Measurements from ENCODE around the gene BRCC3.

Gene BRCC3

DNA sequence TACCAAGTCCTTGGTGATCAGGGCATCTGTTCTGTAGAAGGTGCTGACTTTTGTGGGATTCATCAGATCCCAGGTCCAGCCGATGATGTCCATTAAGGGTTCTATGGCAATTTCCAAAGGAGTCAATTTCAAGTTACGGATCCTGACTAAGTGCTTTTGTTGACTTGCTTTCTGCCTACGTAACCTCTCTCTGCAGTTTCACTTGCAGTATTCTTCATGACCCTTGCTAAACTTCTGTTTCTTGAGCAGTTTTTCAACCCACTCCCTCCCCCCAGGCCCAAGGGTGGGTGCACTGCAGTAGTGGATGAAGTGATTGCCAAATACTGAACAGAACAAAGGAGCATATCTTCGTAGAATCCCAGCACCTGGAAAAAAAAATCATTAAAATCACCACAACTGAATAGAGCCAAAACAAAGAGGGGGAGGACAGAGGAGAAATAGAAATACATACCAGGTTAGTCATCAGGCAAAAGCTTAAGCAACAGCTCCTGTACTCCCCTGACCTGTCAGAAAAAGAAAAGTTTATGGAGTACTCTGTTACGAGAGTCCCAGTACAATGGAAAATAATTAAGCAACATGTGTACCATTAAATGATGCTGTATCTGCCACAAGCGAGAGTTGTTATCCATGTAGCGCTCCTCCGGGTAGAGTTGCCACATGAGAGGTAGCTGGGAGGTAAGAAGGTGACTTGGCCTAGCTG, 6.1 kb upstream of the BRCC3 start:
- FAIRE-seq (no peak), DNase-seq (ENCODE audit: insufficient read length) (no peak)
- TF ChIP-seq TAF1 (IDR thresholded peaks at IDR 0.05; ENCODE audit: borderline replicate concordance, low read depth, low read length): no peak
- TF ChIP-seq POLR2AphosphoS5 (IDR thresholded peaks at IDR 0.05; ENCODE audit: low read depth, low read length): no peak
- no peak for TF ChIP-seq POLR2A (IDR thresholded peaks at IDR 0.05; ENCODE audit: low read depth, low read length)

DNA sequence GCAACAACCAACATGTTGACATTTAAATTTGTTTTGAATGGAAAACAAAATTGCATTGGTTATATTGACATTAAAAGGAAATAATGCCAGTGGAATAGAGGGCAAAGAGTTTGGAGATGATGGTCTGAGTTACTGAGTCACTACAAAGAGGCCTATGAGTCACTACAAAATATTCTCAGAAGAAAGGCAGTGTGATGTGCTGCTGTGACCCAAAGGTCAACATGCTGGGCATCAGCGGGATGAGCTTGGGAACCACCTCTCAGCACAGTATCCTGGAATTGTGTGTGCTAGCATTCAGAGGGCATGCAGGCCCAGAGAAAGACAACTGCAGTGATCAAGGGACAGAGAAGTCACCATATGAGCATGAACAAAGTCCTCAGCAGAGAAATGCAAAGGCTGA, 3.1 kb upstream of the BRCC3 start:
- FAIRE-seq (no peak), DNase-seq (ENCODE audit: insufficient read length) (no peak)
- TF ChIP-seq TAF1 (IDR thresholded peaks at IDR 0.05; ENCODE audit: borderline replicate concordance, low read depth, low read length) (no peak), POLR2A (IDR thresholded peaks at IDR 0.05; ENCODE audit: low read depth, low read length) (no peak), POLR2AphosphoS5 (IDR thresholded peaks at IDR 0.05; ENCODE audit: low read depth, low read length) (no peak)

DNA sequence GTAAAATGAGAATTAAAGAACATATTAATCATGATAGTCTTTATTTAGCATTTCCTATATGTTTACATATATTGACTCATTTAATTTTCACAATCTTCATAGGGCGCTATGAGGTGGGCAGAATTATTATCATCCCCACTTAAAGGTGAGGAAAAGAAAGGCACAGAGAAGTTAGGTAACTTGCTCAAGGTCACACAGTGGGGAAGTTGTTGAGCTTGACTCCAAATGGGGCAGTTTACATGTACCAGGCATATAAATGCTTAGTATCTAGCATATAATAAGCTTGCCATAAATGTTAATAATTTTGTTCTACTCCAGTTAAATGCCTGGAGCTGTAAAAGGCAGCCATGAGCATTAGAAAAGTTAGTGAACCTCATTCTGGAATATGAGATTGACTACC, 1.9 kb upstream of the BRCC3 start:
- no peak for TF ChIP-seq POLR2AphosphoS5 (IDR thresholded peaks at IDR 0.05; ENCODE audit: low read depth, low read length)
- no peak for TF ChIP-seq POLR2A (IDR thresholded peaks at IDR 0.05; ENCODE audit: low read depth, low read length)
- TF ChIP-seq TAF1 (IDR thresholded peaks at IDR 0.05; ENCODE audit: borderline replicate concordance, low read depth, low read length): no peak
- FAIRE-seq: no peak

DNA sequence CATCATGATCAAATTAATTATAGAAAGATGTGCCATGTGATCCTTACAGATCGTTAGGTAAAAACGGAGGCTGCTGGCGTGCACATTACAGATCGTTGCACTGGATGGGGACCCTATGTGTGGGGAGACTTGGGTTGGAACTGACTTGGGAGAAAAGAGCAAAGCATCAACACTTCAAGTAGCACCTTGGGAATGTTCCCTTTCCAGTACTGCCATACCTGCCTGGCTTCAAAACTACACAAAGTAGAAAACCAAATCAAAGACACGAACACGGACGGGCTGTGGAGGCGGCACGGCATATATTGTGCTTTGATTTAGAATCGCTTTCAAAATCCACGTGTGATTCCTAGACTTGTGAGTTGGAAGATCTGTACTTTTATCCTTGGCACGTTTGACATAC, 1.3 kb upstream of the BRCC3 start:
- no peak for TF ChIP-seq POLR2A (IDR thresholded peaks at IDR 0.05; ENCODE audit: low read depth, low read length)
- TF ChIP-seq POLR2AphosphoS5 (IDR thresholded peaks at IDR 0.05; ENCODE audit: low read depth, low read length): no peak
- no peak for TF ChIP-seq TAF1 (IDR thresholded peaks at IDR 0.05; ENCODE audit: borderline replicate concordance, low read depth, low read length)
- no peak for DNase-seq (ENCODE audit: insufficient read length)
- FAIRE-seq: no peak

More for the DNA sequence above, 1.9 kb upstream of the BRCC3 start:
- DNase-seq (ENCODE audit: insufficient read length): no peak

DNA sequence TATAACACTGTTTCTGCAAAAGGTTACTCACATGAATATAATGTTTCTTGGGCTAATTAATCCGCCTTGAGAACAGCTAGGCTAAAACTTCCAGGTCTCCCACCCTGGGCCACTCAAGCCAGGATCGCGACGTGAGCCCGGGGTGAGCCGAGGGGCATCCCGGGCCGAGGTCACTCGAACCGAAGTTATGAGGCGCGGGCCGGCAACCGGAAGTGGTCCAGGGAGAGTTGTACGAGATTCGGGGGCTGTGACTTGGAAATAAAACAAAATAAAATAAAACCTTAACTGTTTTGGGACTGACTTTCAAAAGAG, 689 bp upstream of the BRCC3 start:
- DNase-seq (ENCODE audit: insufficient read length): no peak
- TF ChIP-seq POLR2AphosphoS5 (IDR thresholded peaks at IDR 0.05; ENCODE audit: low read depth, low read length) (no peak), TAF1 (IDR thresholded peaks at IDR 0.05; ENCODE audit: borderline replicate concordance, low read depth, low read length) (no peak), POLR2A (IDR thresholded peaks at IDR 0.05; ENCODE audit: low read depth, low read length) (no peak)
- FAIRE-seq: no peak

DNA sequence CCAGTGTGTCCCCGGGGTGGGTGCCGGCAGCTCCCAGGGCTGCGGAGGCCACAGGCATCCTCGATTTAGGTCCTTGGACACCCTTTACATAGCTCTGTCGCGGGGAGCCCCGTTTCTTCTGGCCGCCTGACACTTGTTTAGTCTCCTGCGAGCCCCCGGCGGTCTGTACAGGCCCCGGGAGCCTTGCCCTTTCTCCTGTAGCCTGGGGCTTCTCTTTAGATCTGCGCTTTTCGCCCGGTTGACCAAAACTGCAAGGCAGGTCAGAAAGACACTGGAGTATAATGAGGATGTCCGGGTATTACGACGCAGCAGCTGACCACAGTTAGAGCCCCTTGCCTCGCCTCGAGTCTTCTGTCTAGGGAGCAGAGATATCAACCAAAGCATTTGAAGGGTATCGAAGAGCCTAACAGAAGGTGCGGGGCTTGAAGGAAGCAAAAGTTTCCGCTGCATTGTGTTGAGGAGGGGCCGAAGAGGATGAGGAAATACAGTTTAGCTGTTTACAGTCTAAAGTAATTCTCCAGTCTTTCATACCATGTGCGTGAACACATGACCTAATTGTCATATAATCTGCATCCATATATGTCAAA, 479 bp downstream of the BRCC3 start:
- DNase-seq (ENCODE audit: insufficient read length): no peak
- no peak for TF ChIP-seq POLR2AphosphoS5 (IDR thresholded peaks at IDR 0.05; ENCODE audit: low read depth, low read length)
- no peak for TF ChIP-seq TAF1 (IDR thresholded peaks at IDR 0.05; ENCODE audit: borderline replicate concordance, low read depth, low read length)
- no peak for TF ChIP-seq POLR2A (IDR thresholded peaks at IDR 0.05; ENCODE audit: low read depth, low read length)
- FAIRE-seq: peak; percentile 54

DNA sequence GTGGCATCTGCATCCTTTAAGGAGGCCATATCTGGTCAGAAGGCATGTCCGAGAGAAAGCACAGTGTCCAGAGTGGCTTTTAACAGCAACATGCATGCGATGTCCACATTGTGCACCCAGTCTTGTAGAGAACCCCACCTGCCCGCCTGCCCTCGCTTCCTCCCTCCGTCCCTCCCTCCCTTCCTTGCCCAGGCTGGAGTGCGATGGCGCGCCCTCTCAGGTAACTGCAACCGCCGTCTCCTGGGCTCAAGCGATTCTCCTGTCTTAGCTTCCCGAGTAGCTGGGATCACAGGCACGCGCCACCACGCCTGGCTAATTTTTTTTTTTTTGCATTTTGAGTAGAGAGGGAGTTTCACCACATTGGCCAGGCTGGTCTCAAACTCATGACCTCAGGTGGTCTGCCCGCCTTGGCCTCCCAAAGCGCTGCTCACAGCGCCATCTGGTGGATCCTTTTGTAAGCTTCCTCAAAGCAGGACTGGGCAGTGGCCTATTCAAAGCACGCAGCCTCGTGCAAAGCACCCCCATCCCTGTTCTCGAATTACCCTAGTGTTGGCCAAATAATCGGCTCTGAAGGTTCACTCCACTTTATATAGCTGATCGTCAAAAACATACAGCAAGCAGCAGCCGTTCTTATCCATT, 15.0 kb downstream of the BRCC3 start:
- no peak for DNase-seq (ENCODE audit: insufficient read length)
- peak; percentile 9 for FAIRE-seq
- no peak for TF ChIP-seq TAF1 (IDR thresholded peaks at IDR 0.05; ENCODE audit: borderline replicate concordance, low read depth, low read length)

DNA sequence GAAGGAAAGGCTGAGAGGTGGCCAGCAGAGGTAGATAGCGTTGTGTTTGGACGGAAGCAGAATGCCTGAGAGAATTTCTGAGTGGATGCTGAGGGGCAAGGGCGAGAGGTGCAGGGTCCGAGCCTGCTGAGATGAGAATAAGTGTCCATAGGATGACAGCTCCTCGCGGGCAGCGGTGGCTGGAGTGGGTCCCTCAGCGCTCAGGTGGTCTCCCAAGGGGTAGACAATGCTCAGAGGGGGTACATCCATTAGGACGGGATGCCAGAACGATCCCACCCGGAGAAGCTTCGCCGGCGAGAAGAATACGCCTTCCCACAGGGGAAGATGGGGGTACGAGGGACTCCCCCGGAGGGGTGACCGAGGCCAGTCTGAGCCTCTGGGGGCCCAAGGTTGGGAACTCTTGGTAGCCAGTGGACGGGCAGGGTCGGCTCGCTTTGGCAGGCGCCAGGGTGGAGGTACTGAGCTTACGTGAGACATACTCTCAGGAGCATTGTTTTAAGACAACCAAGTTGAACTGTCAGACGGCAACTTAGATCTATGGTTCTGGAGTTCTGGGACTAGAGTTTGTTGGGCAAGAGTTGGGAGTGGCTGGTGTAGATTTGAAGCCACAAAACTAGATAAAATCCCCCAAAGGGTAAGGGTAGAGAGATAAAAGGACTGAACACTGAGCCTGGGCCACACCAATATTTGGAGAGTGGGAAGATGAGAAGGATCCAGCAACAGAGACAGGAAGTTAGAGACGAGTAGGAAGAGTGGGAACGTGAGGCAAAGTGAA, 15.8 kb downstream of the BRCC3 start:
- no peak for DNase-seq (ENCODE audit: insufficient read length)
- TF ChIP-seq POLR2AphosphoS5 (IDR thresholded peaks at IDR 0.05; ENCODE audit: low read depth, low read length) (no peak), POLR2A (IDR thresholded peaks at IDR 0.05; ENCODE audit: low read depth, low read length) (no peak), TAF1 (IDR thresholded peaks at IDR 0.05; ENCODE audit: borderline replicate concordance, low read depth, low read length) (no peak)
- FAIRE-seq: no peak

DNA sequence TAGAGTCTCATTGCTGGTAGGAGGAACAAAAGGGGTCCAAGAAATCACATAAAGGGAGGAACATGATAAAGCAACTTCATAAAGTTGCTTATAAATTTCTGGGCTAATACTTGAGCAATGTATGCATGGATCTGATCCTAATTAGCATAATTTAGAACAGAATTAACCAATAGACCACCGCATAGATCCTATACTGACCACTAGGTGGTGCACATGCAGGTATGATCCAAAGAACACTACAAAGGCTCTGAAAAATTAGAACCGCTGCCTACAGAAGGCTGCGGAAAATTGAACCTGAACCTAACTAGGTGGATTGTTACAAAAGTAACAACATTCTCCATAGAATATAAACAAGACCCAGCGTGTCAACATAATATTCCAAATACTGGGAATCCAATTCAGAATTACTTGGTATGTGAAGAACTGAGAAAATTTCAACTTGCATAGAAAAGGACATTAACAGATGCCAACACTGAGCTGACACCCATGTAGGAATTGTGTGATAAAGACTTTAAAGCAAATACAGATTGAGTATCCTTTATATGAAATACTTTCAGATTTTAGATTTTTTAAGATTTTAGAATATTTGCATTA, 23.3 kb downstream of the BRCC3 start:
- TF ChIP-seq TAF1 (IDR thresholded peaks at IDR 0.05; ENCODE audit: borderline replicate concordance, low read depth, low read length) (no peak), POLR2AphosphoS5 (IDR thresholded peaks at IDR 0.05; ENCODE audit: low read depth, low read length) (no peak), POLR2A (IDR thresholded peaks at IDR 0.05; ENCODE audit: low read depth, low read length) (no peak)
- FAIRE-seq (peak; percentile 81), DNase-seq (ENCODE audit: insufficient read length) (no peak)

DNA sequence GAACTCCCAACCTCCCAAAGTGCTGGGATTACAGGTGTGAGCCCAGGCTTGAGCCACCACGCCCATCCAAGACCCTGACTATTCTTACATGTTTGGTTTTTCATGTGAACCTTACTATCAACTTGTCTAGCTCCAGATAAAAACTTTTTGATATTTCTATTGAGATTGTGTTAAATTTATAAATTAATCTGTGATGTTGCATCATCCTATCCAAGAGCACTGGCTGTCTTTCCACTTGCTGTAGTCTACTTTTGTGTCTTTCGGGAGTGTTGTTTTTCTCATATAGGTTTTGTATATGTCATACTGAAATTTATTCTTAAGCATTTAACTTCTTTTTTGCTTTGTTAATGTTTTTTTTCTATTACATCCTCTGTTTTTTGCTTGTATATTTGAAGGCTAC, 34.6 kb downstream of the BRCC3 start:
- DNase-seq (ENCODE audit: insufficient read length) (no peak), FAIRE-seq (no peak)
- TF ChIP-seq TAF1 (IDR thresholded peaks at IDR 0.05; ENCODE audit: borderline replicate concordance, low read depth, low read length): no peak
- TF ChIP-seq POLR2A (IDR thresholded peaks at IDR 0.05; ENCODE audit: low read depth, low read length): no peak
- TF ChIP-seq POLR2AphosphoS5 (IDR thresholded peaks at IDR 0.05; ENCODE audit: low read depth, low read length): no peak

DNA sequence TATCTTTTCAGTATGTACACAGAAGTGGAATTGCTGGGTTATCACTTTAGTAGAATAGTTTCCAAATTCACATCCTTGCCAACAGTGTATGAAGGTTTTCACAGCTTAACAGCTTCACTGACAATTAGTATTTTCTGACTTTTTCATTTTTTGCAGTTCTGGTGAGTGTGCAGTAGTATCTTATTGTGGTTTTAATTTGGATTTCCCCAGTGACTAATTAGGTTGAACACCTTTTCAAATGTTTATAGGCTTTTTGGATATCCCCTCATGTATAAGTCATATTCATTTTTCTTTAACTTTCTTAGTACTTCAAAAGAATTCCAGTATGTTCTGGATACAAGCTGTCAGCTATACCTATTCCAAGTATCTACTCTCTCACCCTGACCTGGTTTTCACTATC, 37.1 kb downstream of the BRCC3 start:
- DNase-seq (ENCODE audit: insufficient read length): no peak
- TF ChIP-seq POLR2AphosphoS5 (IDR thresholded peaks at IDR 0.05; ENCODE audit: low read depth, low read length) (no peak), TAF1 (IDR thresholded peaks at IDR 0.05; ENCODE audit: borderline replicate concordance, low read depth, low read length) (no peak), POLR2A (IDR thresholded peaks at IDR 0.05; ENCODE audit: low read depth, low read length) (no peak)
- no peak for FAIRE-seq
